Esophagus (tissue), 2 donors: ENCODE measurements around the gene TOR1AIP1. TPM values are rescaled to one million over a fixed set of nuclear protein-coding genes. Genes with fewer than 3 reads are reported as not detected.
A peak's percentile ranks its signal among the peaks of the same experiment; 100 is the strongest.
"Not testable (repeated sequence)": the region's sequence is repeated elsewhere in the genome, so short reads cannot be mapped to it uniquely, and the experiment has no call there.

Experiments used
- H3K27ac ChIP-seq, 2 donors: one replicate each; pipeline ENCODE4 v1.5.1; 2013; ENCODE audit warnings: low read depth in 2 of 2, mild to moderate bottlenecking in 2 of 2, inconsistent platforms in 1 of 2, low read length in 1 of 2, moderate library complexity in 1 of 2
- H3K27me3 ChIP-seq, 2 donors: one replicate each; pipeline ENCODE4 v1.6.1; 2013; ENCODE audit warnings: low read length in 2 of 2, control low read depth in 1 of 2, mild to moderate bottlenecking in 1 of 2; ENCODE audit not compliant: insufficient read depth in 2 of 2, control insufficient read depth in 1 of 2
- H3K36me3 ChIP-seq, 2 donors: one replicate each; pipeline ENCODE4 v1.6.1; 2013; ENCODE audit warnings: low read length in 1 of 2; ENCODE audit not compliant: control insufficient read depth in 2 of 2, insufficient read depth in 2 of 2
- H3K4me1 ChIP-seq, 2 donors: one replicate each; pipeline ENCODE4 v1.6.1; 2013; ENCODE audit warnings: low read length in 1 of 2; ENCODE audit not compliant: control insufficient read depth in 2 of 2, insufficient read depth in 2 of 2
- H3K4me3 ChIP-seq, 2 donors: one replicate each; pipeline ENCODE4 v1.5.1; 2013; ENCODE audit warnings: low read length in 2 of 2, mild to moderate bottlenecking in 2 of 2, low read depth in 1 of 2, moderate library complexity in 1 of 2
- H3K9me3 ChIP-seq, 2 donors: one replicate each; pipeline ENCODE4 v1.6.1; 2013; ENCODE audit warnings: mild to moderate bottlenecking in 2 of 2, low read depth in 1 of 2, low read length in 1 of 2, moderate library complexity in 1 of 2; ENCODE audit not compliant: control insufficient read depth in 2 of 2, insufficient read depth in 1 of 2
- WGBS, 2 donors: extraction: QIAGEN DNeasy Blood & Tissue Kit; methylation state at CpG; one replicate each; pipeline ENCODE4 v1.1.7; 2013; 5-methylcytosine and 5-hydroxymethylcytosine counted together
- polyA plus RNA-seq, 2 donors: library from polyadenylated mRNA; stranded (reverse); fragments of 200-250 nt; gene quantifications; one replicate each; pipeline ENCODE4 v1.2.3, GENCODE V29; 2013
- donor health status: healthy with polysubstance abuse.
- donor health status: Bipolar disorder and iron deficiency.

The TOR1AIP1 gene, protein sequence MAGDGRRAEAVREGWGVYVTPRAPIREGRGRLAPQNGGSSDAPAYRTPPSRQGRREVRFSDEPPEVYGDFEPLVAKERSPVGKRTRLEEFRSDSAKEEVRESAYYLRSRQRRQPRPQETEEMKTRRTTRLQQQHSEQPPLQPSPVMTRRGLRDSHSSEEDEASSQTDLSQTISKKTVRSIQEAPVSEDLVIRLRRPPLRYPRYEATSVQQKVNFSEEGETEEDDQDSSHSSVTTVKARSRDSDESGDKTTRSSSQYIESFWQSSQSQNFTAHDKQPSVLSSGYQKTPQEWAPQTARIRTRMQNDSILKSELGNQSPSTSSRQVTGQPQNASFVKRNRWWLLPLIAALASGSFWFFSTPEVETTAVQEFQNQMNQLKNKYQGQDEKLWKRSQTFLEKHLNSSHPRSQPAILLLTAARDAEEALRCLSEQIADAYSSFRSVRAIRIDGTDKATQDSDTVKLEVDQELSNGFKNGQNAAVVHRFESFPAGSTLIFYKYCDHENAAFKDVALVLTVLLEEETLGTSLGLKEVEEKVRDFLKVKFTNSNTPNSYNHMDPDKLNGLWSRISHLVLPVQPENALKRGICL
- 10 to 100 TPM; 13.8 to 19.5 TPM for polyA plus RNA-seq

- peaks cover 0 to 2% of the 10 kb centered on the region in 2 donors for H3K4me1 ChIP-seq
- peak within 1 kb of the TSS; percentile 84 to 89 for H3K4me3 ChIP-seq
- H3K9me3 ChIP-seq: no peaks in the 10 kb centered on the region
- peak within 1 kb of the TSS; percentile 99 for H3K27ac ChIP-seq
- 0% methylated on average over 66 to 72 of the region's 72 CpGs for WGBS, 2 donors
- H3K27me3 ChIP-seq: no peaks in the 10 kb centered on the region
- H3K36me3 ChIP-seq: peaks cover 0 to 3% of the 10 kb centered on the region in 2 donors
These were observed at the start of gene TOR1AIP1 for GRCh38 chr1:179882253-179883039. TSS of gene TOR1AIP1 (plus strand) at chr1:179882285. CDS start at chr1:179882503, 218 bp downstream.

DNA sequence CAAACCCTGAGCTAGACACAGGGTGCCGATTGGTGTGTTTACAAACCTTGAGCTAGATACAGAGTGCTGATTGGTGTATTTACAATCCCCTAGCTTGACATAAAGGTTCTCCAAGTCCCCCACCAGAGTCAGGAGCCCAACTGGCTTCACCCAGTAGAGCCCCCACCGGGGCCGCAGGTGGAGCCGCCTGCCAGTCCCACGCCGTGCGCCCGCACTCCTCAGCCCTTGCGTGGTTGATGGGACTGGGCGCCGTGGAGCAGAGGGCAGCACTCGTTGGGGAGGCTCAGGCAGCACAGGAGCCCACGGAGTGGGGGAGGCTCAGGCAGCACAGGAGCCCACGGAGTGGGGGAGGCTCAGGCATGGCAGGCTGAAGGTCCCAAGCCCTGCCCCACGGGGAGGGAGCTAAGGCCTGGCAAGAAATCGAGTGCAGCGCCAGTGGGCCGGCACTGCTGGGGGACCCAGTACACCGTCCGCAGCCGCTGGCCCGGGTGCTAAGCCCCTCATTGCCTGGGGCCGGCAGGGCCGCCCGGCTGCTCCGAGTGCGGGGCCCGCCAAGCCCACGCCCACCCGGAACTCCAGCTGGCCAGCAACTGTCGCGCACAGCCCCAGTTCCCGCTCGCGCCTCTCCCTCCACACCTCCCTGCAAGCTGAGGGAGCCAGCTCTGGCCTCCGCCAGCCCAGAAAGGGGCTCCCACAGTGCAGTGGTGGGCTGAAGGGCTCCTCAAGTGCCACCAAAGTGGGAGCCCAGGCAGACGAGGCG, 45.2 kb upstream of the TOR1AIP1 start:
- H3K27ac ChIP-seq, H3K4me3 ChIP-seq, H3K9me3 ChIP-seq, H3K4me1 ChIP-seq, H3K36me3 ChIP-seq, H3K27me3 ChIP-seq: not testable (repeated sequence)
- 97% methylated on average over 27 to 38 of the region's 38 CpGs for WGBS, 2 donors

- 92% methylated on average over 3 of the region's 3 CpGs for WGBS, 2 donors
- no peaks in the 10 kb centered on the region for H3K4me1 ChIP-seq
- H3K9me3 ChIP-seq: no peaks in the 10 kb centered on the region
- no peak overlapping the region for H3K27ac ChIP-seq
- H3K4me3 ChIP-seq: no peak overlapping the region
- peaks cover 0 to 2% of the 10 kb centered on the region in 2 donors for H3K36me3 ChIP-seq
- H3K27me3 ChIP-seq: no peaks in the 10 kb centered on the region
These were observed 42.0 kb upstream of the TOR1AIP1 start for GRCh38 chr1:179840107-179840506.

DNA sequence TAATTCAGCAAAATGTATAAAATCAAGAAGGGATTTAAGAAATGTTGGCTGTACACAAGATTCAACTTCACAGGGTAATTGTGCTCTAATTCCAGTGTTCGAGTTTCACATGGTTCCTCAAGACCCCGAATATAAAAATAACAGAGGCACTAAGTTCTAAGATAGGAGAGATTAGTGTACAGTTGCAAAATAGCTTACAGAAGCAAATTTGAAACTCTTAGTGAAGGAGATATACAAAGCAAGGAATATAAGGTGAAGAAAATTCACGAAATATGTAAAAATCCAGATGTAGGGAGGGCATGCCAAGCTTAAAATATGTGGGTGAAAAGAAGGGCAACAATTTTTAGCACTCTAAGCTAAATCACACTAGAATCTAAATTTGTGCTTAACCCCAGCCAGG, 33.9 kb upstream of the TOR1AIP1 start:
- no peak overlapping the region for H3K27ac ChIP-seq
- no peak overlapping the region for H3K4me3 ChIP-seq
- H3K4me1 ChIP-seq: no peaks in the 10 kb centered on the region
- H3K27me3 ChIP-seq: no peaks in the 10 kb centered on the region
- H3K36me3 ChIP-seq: peaks cover 8 to 17% of the 10 kb centered on the region in 2 donors
- 96 to 98% methylated on average over 3 of the region's 3 CpGs for WGBS, 2 donors
- no peaks in the 10 kb centered on the region for H3K9me3 ChIP-seq

GRCh38 chr1:179853102-179853501, 29.0 kb upstream of the TOR1AIP1 start:
- Histone ChIP-seq H3K27ac (no peak overlapping the region), H3K4me1 (no peaks in the 10 kb centered on the region), H3K36me3 (peaks cover 4 to 9% of the 10 kb centered on the region in 2 donors), H3K4me3 (no peak overlapping the region), H3K9me3 (no peaks in the 10 kb centered on the region), H3K27me3 (no peaks in the 10 kb centered on the region)
- WGBS, 2 donors: 78 to 81% methylated on average over 1 of the region's 1 CpG

DNA sequence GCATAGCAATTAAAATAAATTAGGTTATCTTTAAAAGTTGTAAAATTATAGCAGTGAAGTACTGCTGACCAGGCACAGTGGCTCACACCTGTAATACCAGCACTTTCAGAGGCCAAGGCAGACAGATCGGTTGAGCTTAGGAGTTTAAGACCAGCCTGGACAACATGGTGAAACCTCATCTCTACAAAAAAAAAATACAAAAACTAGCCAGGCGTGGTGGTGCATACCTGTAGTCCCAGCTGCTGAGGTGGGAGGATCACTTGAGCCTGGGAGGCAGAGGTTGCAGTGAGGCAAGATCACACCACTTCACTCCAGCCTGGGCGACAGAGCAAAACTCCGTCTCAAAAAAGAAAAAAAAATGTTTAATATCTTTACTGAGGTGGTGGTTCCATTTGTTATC, 26.3 kb upstream of the TOR1AIP1 start:
- not testable (repeated sequence) for H3K36me3 ChIP-seq, H3K4me1 ChIP-seq, H3K4me3 ChIP-seq, H3K27ac ChIP-seq, H3K27me3 ChIP-seq, H3K9me3 ChIP-seq
- WGBS, 2 donors: 94 to 97% methylated on average over 4 of the region's 4 CpGs

- Histone ChIP-seq H3K9me3 (no peaks in the 10 kb centered on the region), H3K4me3 (no peak overlapping the region), H3K27ac (no peak overlapping the region), H3K4me1 (no peaks in the 10 kb centered on the region), H3K27me3 (no peaks in the 10 kb centered on the region), H3K36me3 (peaks cover 0 to 4% of the 10 kb centered on the region in 2 donors)
- WGBS, 2 donors: 95 to 97% methylated on average over 2 of the region's 2 CpGs
These were observed 25.8 kb upstream of the TOR1AIP1 start for GRCh38 chr1:179856296-179856695.

GRCh38 chr1:179857009-179857408, 25.1 kb upstream of the TOR1AIP1 start:
- WGBS, 2 donors: 92 to 93% methylated on average over 4 of the region's 4 CpGs
- Histone ChIP-seq H3K27me3 (no peaks in the 10 kb centered on the region), H3K9me3 (no peaks in the 10 kb centered on the region), H3K27ac (no peak overlapping the region), H3K4me1 (no peaks in the 10 kb centered on the region), H3K4me3 (no peak overlapping the region), H3K36me3 (peaks cover 0 to 4% of the 10 kb centered on the region in 2 donors)

- 87 to 89% methylated on average over 3 of the region's 3 CpGs for WGBS, 2 donors
- H3K4me1 ChIP-seq: no peaks in the 10 kb centered on the region
- no peak overlapping the region for H3K27ac ChIP-seq
- H3K4me3 ChIP-seq: no peak overlapping the region
- peaks cover 12 to 17% of the 10 kb centered on the region in 2 donors for H3K36me3 ChIP-seq
- H3K9me3 ChIP-seq: no peaks in the 10 kb centered on the region
- H3K27me3 ChIP-seq: no peaks in the 10 kb centered on the region
These were observed 21.4 kb upstream of the TOR1AIP1 start for GRCh38 chr1:179860652-179861051.
